CD4-positive, alpha-beta memory T cell (primary cell): ENCODE results near the gene ANK2. TPM values are rescaled to one million over a fixed set of nuclear protein-coding genes. Genes with fewer than 3 reads are reported as not detected.

Experiments
- CTCF ChIA-PET: fragments of 350-600 bp; sonication (Branson Sonifier 250); formaldehyde crosslinking; loops from one replicate; lab custom pipeline; 2021; ENCODE audit warnings: inconsistent platforms; ENCODE audit not compliant: partially characterized antibody; lab: Charles Lee
- POLR2A ChIA-PET: fragments of 350-600 bp; sonication (Branson Sonifier 250); formaldehyde crosslinking; loops from one replicate; lab custom pipeline; 2021; ENCODE audit not compliant: partially characterized antibody; lab: Charles Lee
- DNase-seq, 5 donors: peaks; one replicate each; pipeline versions ENCODE4 v3.0.0 to v3.0.0-alpha.2; 2020 to 2022; ENCODE audit warnings: mixed read lengths in 1 of 5
- H3K27ac ChIP-seq: one replicate; pipeline ENCODE4 v1.7.0; 2013; ENCODE audit warnings: low read depth, low read length
- H3K27me3 ChIP-seq: 2 replicates; pipeline ENCODE4 v1.7.0; 2013; ENCODE audit warnings: mild to moderate bottlenecking, low read length, moderate library complexity; ENCODE audit not compliant: insufficient read depth
- H3K36me3 ChIP-seq: 2 replicates; pipeline ENCODE4 v1.7.0; 2013; ENCODE audit warnings: mild to moderate bottlenecking, low read length, moderate library complexity; ENCODE audit not compliant: insufficient read depth
- H3K4me1 ChIP-seq: 2 replicates; pipeline ENCODE4 v1.7.0; 2013; ENCODE audit warnings: mild to moderate bottlenecking, low read length, moderate library complexity; ENCODE audit not compliant: insufficient read depth
- H3K4me3 ChIP-seq, 2 donors: one replicate each; pipeline ENCODE4 v1.7.0; 2013; ENCODE audit warnings: low read length in 2 of 2, mild to moderate bottlenecking in 1 of 2
- H3K9me3 ChIP-seq, 2 donors: one replicate each; pipeline ENCODE4 v1.7.0; 2013; ENCODE audit warnings: low read length in 2 of 2, control low read depth in 1 of 2; ENCODE audit not compliant: control insufficient read depth in 1 of 2
- H3K27ac Mint-ChIP-seq, 7 donors: one replicate each; pipeline ENCODE4 v1.8.0; 2020 to 2021; ENCODE audit warnings: mixed read lengths in 7 of 7, mild to moderate bottlenecking in 6 of 7, inconsistent platforms in 3 of 7, moderate library complexity in 3 of 7
- H3K27me3 Mint-ChIP-seq, 2 donors: one replicate each; pipeline ENCODE4 v1.8.0; 2020 to 2021; ENCODE audit warnings: mixed read lengths in 2 of 2
- H3K36me3 Mint-ChIP-seq, 2 donors: one replicate each; pipeline ENCODE4 v1.8.0; 2020 to 2021; ENCODE audit warnings: mixed read lengths in 2 of 2, inconsistent platforms in 1 of 2, mild to moderate bottlenecking in 1 of 2
- H3K4me1 Mint-ChIP-seq, 4 donors: one replicate each; pipeline ENCODE4 v1.8.0; 2020 to 2021; ENCODE audit warnings: mixed read lengths in 4 of 4, mild to moderate bottlenecking in 1 of 4
- H3K4me3 Mint-ChIP-seq, 8 donors: one replicate each; pipeline ENCODE4 v1.8.0; 2020 to 2021; ENCODE audit warnings: mixed read lengths in 8 of 8, mild to moderate bottlenecking in 7 of 8, moderate library complexity in 6 of 8, inconsistent platforms in 3 of 8
- H3K9me3 Mint-ChIP-seq, 8 donors: one replicate each; pipeline ENCODE4 v1.8.0; 2020 to 2021; ENCODE audit warnings: mixed read lengths in 8 of 8, mild to moderate bottlenecking in 5 of 8, inconsistent platforms in 3 of 8, moderate library complexity in 1 of 8
- intact Hi-C: fragments of 100-400 bp; cut with micrococcal nuclease; formaldehyde crosslinking; loops from one replicate; pipeline ENCODE4 v1.15.1; 2023
- polyA plus RNA-seq, 2 donors: library from polyadenylated mRNA; unstranded; fragments of 300-500 nt; fragmentation: Illumina TruSeq; gene quantifications; one replicate each; pipeline ENCODE4 v1.2.3, GENCODE V29; 2021
- total RNA-seq, 2 experiments: library from RNA; stranded (reverse); gene quantifications; one replicate each; pipeline ENCODE4 v1.2.3, GENCODE V29; 2021

Gene ANK2
- total and polyA plus RNA-seq, 4 experiments from 2014 or later, result not detected

- Histone ChIP-seq H3K4me1 (no peaks in the 10 kb centered on the region), H3K4me3 (no peak overlapping the region), H3K9me3 (no peaks in the 10 kb centered on the region), H3K27me3 (no peaks in the 10 kb centered on the region), H3K27ac (no peak overlapping the region), H3K36me3 (no peaks in the 10 kb centered on the region)
- intact Hi-C loops, result no loop called here
- ChIA-PET CTCF (no interaction called here), POLR2A (no interaction called here)
- DNase-seq, result no peak
- Mint-ChIP-seq H3K27ac (no peak overlapping the region), H3K9me3 (no peaks in the 10 kb centered on the region), H3K4me3 (no peak overlapping the region), H3K36me3 (no peaks in the 10 kb centered on the region), H3K27me3 (peaks cover 0 to 5% of the 10 kb centered on the region in 2 donors), H3K4me1 (peaks cover 7 to 12% (median 10%) of the 10 kb centered on the region in 4 donors)
These were observed 265.0 kb downstream of the ANK2 start for GRCh38 chr4:113314426-113314825.

GRCh38 chr4:113316879-113317278 lies 267.4 kb downstream of the ANK2 start:
- Histone ChIP-seq H3K4me1 (no peaks in the 10 kb centered on the region), H3K36me3 (no peaks in the 10 kb centered on the region), H3K9me3 (no peaks in the 10 kb centered on the region), H3K4me3 (no peak overlapping the region), H3K27ac (no peak overlapping the region), H3K27me3 (no peaks in the 10 kb centered on the region)
- CTCF ChIA-PET, result no interaction called here
- intact Hi-C loops, result no loop called here
- Mint-ChIP-seq H3K9me3 (no peaks in the 10 kb centered on the region), H3K27me3 (peaks cover 0 to 5% of the 10 kb centered on the region in 2 donors), H3K27ac (peak overlapping the region in 4 of 7 donors; percentile 57 to 78 (median 64)), H3K4me1 (peaks cover 7 to 12% (median 10%) of the 10 kb centered on the region in 4 donors), H3K4me3 (peak overlapping the region in 6 of 8 donors; percentile 35 to 69 (median 58)), H3K36me3 (no peaks in the 10 kb centered on the region)
- peak; percentile 13 to 51 (median 27) for DNase-seq
- POLR2A ChIA-PET, result no interaction called here

- peak overlapping the region in 3 of 8 donors; percentile 17 to 66 (median 32) for H3K4me3 Mint-ChIP-seq
- ChIA-PET CTCF (no interaction called here), POLR2A (no interaction called here)
These were observed 268.1 kb downstream of the ANK2 start for GRCh38 chr4:113317523-113317922.

GRCh38 chr4:113322736-113323135 lies 273.3 kb downstream of the ANK2 start:
- peaks cover 0 to 3% of the 10 kb centered on the region in 2 donors for H3K27me3 Mint-ChIP-seq
- no peak for DNase-seq
- H3K9me3 Mint-ChIP-seq, result no peaks in the 10 kb centered on the region
- Histone ChIP-seq H3K9me3 (no peaks in the 10 kb centered on the region), H3K4me1 (no peaks in the 10 kb centered on the region), H3K27ac (no peak overlapping the region), H3K36me3 (no peaks in the 10 kb centered on the region), H3K27me3 (peaks cover 8% of the 10 kb centered on the region), H3K4me3 (no peak overlapping the region)
- H3K27ac Mint-ChIP-seq, result no peak overlapping the region
- POLR2A ChIA-PET, result no interaction called here
- intact Hi-C loops, result no loop called here
- peaks cover 0 to under 1% (median under 1%) of the 10 kb centered on the region in 4 donors for H3K4me1 Mint-ChIP-seq
- no peak overlapping the region for H3K4me3 Mint-ChIP-seq
- CTCF ChIA-PET, result no interaction called here
- no peaks in the 10 kb centered on the region for H3K36me3 Mint-ChIP-seq

More at GRCh38 chr4:113317523-113317922, 268.1 kb downstream of the ANK2 start:
- no peak for DNase-seq
- Histone ChIP-seq H3K9me3 (no peaks in the 10 kb centered on the region), H3K27ac (no peak overlapping the region), H3K4me1 (no peaks in the 10 kb centered on the region), H3K4me3 (no peak overlapping the region), H3K27me3 (no peaks in the 10 kb centered on the region), H3K36me3 (no peaks in the 10 kb centered on the region)
- intact Hi-C loops, result no loop called here
- Mint-ChIP-seq H3K9me3 (no peaks in the 10 kb centered on the region), H3K27ac (peak overlapping the region in 3 of 7 donors; percentile 38 to 77 (median 50)), H3K4me1 (peaks cover 7 to 12% (median 10%) of the 10 kb centered on the region in 4 donors), H3K27me3 (peaks cover 0 to 3% of the 10 kb centered on the region in 2 donors), H3K36me3 (no peaks in the 10 kb centered on the region)

GRCh38 chr4:113325876-113326615 lies 276.6 kb downstream of the ANK2 start:
- Histone ChIP-seq H3K27ac (no peak overlapping the region), H3K4me1 (no peaks in the 10 kb centered on the region), H3K36me3 (no peaks in the 10 kb centered on the region), H3K4me3 (no peak overlapping the region), H3K27me3 (peaks cover 8% of the 10 kb centered on the region), H3K9me3 (no peaks in the 10 kb centered on the region)
- H3K27ac Mint-ChIP-seq, result no peak overlapping the region
- POLR2A ChIA-PET, result no interaction called here
- CTCF ChIA-PET, result no interaction called here
- intact Hi-C loops, result no loop called here
- no peak overlapping the region for H3K4me3 Mint-ChIP-seq
- H3K36me3 Mint-ChIP-seq, result no peaks in the 10 kb centered on the region
- no peaks in the 10 kb centered on the region for H3K9me3 Mint-ChIP-seq
- no peaks in the 10 kb centered on the region for H3K4me1 Mint-ChIP-seq
- no peak for DNase-seq
- H3K27me3 Mint-ChIP-seq, result peaks cover 0 to 3% of the 10 kb centered on the region in 2 donors

- CTCF ChIA-PET, result no interaction called here
- H3K27me3 Mint-ChIP-seq, result peaks cover 0 to 3% of the 10 kb centered on the region in 2 donors
- H3K27ac ChIP-seq, result no peak overlapping the region
These were observed 278.0 kb downstream of the ANK2 start for GRCh38 chr4:113327494-113327893.

GRCh38 chr4:113328514-113328913 lies 279.1 kb downstream of the ANK2 start:
- intact Hi-C loops, result no loop called here
- Histone ChIP-seq H3K9me3 (no peaks in the 10 kb centered on the region), H3K4me3 (no peak overlapping the region), H3K27me3 (peaks cover 8% of the 10 kb centered on the region), H3K27ac (no peak overlapping the region), H3K4me1 (no peaks in the 10 kb centered on the region), H3K36me3 (no peaks in the 10 kb centered on the region)
- H3K36me3 Mint-ChIP-seq, result no peaks in the 10 kb centered on the region
- H3K9me3 Mint-ChIP-seq, result no peaks in the 10 kb centered on the region
- POLR2A ChIA-PET, result no interaction called here
- H3K27me3 Mint-ChIP-seq, result peaks cover 0 to under 1% of the 10 kb centered on the region in 2 donors
- DNase-seq, result no peak
- H3K27ac Mint-ChIP-seq, result no peak overlapping the region
- CTCF ChIA-PET, result no interaction called here
- H3K4me3 Mint-ChIP-seq, result no peak overlapping the region
- no peaks in the 10 kb centered on the region for H3K4me1 Mint-ChIP-seq

More at GRCh38 chr4:113327494-113327893, 278.0 kb downstream of the ANK2 start:
- H3K36me3 ChIP-seq, result no peaks in the 10 kb centered on the region
- intact Hi-C loops, result no loop called here
- Mint-ChIP-seq H3K4me3 (no peak overlapping the region), H3K36me3 (no peaks in the 10 kb centered on the region), H3K27ac (no peak overlapping the region), H3K9me3 (no peaks in the 10 kb centered on the region), H3K4me1 (no peaks in the 10 kb centered on the region)
- no peak for DNase-seq
- no peak overlapping the region for H3K4me3 ChIP-seq
- POLR2A ChIA-PET, result no interaction called here
- H3K27me3 ChIP-seq, result peaks cover 8% of the 10 kb centered on the region
- H3K4me1 ChIP-seq, result no peaks in the 10 kb centered on the region
- H3K9me3 ChIP-seq, result no peaks in the 10 kb centered on the region
